Right lobe of liver (tissue), 6 donors: Measurements from ENCODE around the gene GABRA4. TPM values are rescaled to one million over a fixed set of nuclear protein-coding genes. Genes with fewer than 3 reads are reported as not detected.

Experiments used
- ATAC-seq, 4 donors: fragments of 200-7000 bp; cut with Tn5 transposase; one replicate each; pipeline ENCODE4 v1.9.1; 2020; ENCODE audit warnings: mild to moderate bottlenecking in 4 of 4, moderate library complexity in 4 of 4
- DNase-seq, 3 donors: peaks; one replicate each; pipeline ENCODE4 v3.0.0-alpha.2; 2020
- H3K27ac ChIP-seq, 3 donors: fragments of 200-600 bp; one replicate each; pipeline ENCODE4 v1.8.0; 2022
- H3K27me3 ChIP-seq, 2 donors: fragments of 200-600 bp; one replicate each; pipeline ENCODE4 v1.8.0; 2022
- H3K36me3 ChIP-seq, 4 donors: fragments of 200-600 bp; sonication (generic) in 1 of 4; one replicate each; pipeline versions ENCODE4 v1.5.1 to v1.8.0; 2017 to 2022; ENCODE audit warnings: control low read depth in 1 of 4
- H3K4me1 ChIP-seq, 4 donors: fragments of 200-600 bp; sonication (generic) in 1 of 4; one replicate each; pipeline versions ENCODE4 v1.5.1 to v1.8.0; 2017 to 2022; ENCODE audit warnings: control low read depth in 1 of 4
- H3K4me3 ChIP-seq, 3 donors: fragments of 200-600 bp; one replicate each; pipeline ENCODE4 v1.8.0; 2022
- H3K9me3 ChIP-seq, 4 donors: fragments of 200-600 bp; sonication (generic) in 1 of 4; one replicate each; pipeline versions ENCODE4 v1.5.1 to v1.8.0; 2017 to 2022; ENCODE audit warnings: control low read depth in 1 of 4
- CTCF ChIP-seq, 4 donors: fragments of 200-600 bp in 3 of 4; fragments of 450-650 bp in 1 of 4; IDR thresholded peaks; one replicate each; pipeline versions ENCODE4 v1.5.1 to v1.8.0; 2016 to 2022; ENCODE audit warnings: antibody characterized with exemption in 4 of 4, mild to moderate bottlenecking in 2 of 4
- POLR2A ChIP-seq: fragments of 450-650 bp; IDR thresholded peaks from one replicate; pipeline ENCODE4 v1.6.1; 2017; ENCODE audit warnings: antibody characterized with exemption, mild to moderate bottlenecking
- WGBS: methylation state at CpG from one replicate; pipeline ENCODE4 v1.1.6; 2018; ENCODE audit warnings: low coverage, low lambda C conversion rate; ENCODE audit not compliant: insufficient coverage; ENCODE audit errors: missing lambda C conversion rate; 5-methylcytosine and 5-hydroxymethylcytosine counted together
- intact Hi-C, 2 donors: fragments of 100-400 bp; cut with DNase I; formaldehyde crosslinking; loops; one replicate each; pipeline versions ENCODE4 v1.11.2 to v1.14.1; 2022
- total RNA-seq, 6 experiments: library from RNA; depleted of rRNA in 2 of 6; stranded (reverse); fragments of >200 nt in 2 of 6; fragmentation: NEBNext Ultra II Directional in 3 of 6; extraction: Animal tissue kit (Norgen Biotek cat#: 25700) in 3 of 6; gene quantifications; one replicate each; pipeline versions ENCODE4 v1.1.0 to v1.2.4, GENCODE V29; 2016 to 2023
- donor health status: DM: no; HTN: yes; CAD: no.
- donor health status: DM: no; HTN: no; CAD: no.
- donor health status: DM: no; HTN: no; CAD: no.
- donor health status: DM: no; HTN: yes; CAD: no.
- donor health status: DM: no; HTN: yes; CAD: no.

Gene GABRA4
- total RNA-seq, 6 experiments from 2014 or later, result 0.12 TPM; not detected in 5

GRCh38 chr4:46924789-46925529 lies 68.4 kb downstream of the GABRA4 start:
- no peaks in the 10 kb centered on the region for H3K36me3 ChIP-seq
- no peak for ATAC-seq
- H3K9me3 ChIP-seq, result no peaks in the 10 kb centered on the region
- no peaks in the 10 kb centered on the region for H3K27me3 ChIP-seq
- no peak overlapping the region for H3K4me3 ChIP-seq
- no peak overlapping the region for H3K27ac ChIP-seq
- intact Hi-C loops, result no loop called here
- no peak for DNase-seq
- no peak for TF ChIP-seq CTCF (IDR thresholded peaks at IDR 0.05)
- no peak for TF ChIP-seq POLR2A
- H3K4me1 ChIP-seq, result no peaks in the 10 kb centered on the region

- Histone ChIP-seq H3K36me3 (no peaks in the 10 kb centered on the region), H3K27ac (no peak overlapping the region), H3K4me1 (no peaks in the 10 kb centered on the region), H3K4me3 (no peak overlapping the region), H3K9me3 (no peaks in the 10 kb centered on the region), H3K27me3 (no peaks in the 10 kb centered on the region)
- TF ChIP-seq POLR2A (no peak), CTCF (IDR thresholded peaks at IDR 0.05) (no peak)
- intact Hi-C loops, result no loop called here
- DNase-seq (no peak), ATAC-seq (no peak)
- WGBS, result 36% methylated on average over 3 of the region's 3 CpGs
Observed at GRCh38 chr4:46922205-46922604, 71.2 kb downstream of the GABRA4 start.

- DNase-seq (no peak), ATAC-seq (no peak)
- H3K27me3 ChIP-seq, result no peaks in the 10 kb centered on the region
- intact Hi-C loops, result no loop called here
- H3K4me1 ChIP-seq, result no peaks in the 10 kb centered on the region
- 73% methylated on average over 9 of the region's 12 CpGs for WGBS
- H3K9me3 ChIP-seq, result no peaks in the 10 kb centered on the region
- H3K36me3 ChIP-seq, result no peaks in the 10 kb centered on the region
- TF ChIP-seq POLR2A, result no peak
- TF ChIP-seq CTCF (IDR thresholded peaks at IDR 0.05), result no peak
- H3K27ac ChIP-seq, result no peak within 1 kb of the TSS
- no peak within 1 kb of the TSS for H3K4me3 ChIP-seq
Observed at GRCh38 chr4:46909078-46909477, 84.3 kb downstream of the GABRA4 start, which contains the start of gene COX7B2. Gene COX7B2 (minus strand): TSS chr4:46909245. CDS start chr4:46735192, 174,053 bp downstream.

GRCh38 chr4:46908148-46908547 lies 85.2 kb downstream of the GABRA4 start:
- H3K9me3 ChIP-seq, result no peaks in the 10 kb centered on the region
- no peak overlapping the region for H3K27ac ChIP-seq
- intact Hi-C loops, result no loop called here
- DNase-seq, result no peak
- 67% methylated on average over 4 of the region's 4 CpGs for WGBS
- no peak overlapping the region for H3K4me3 ChIP-seq
- TF ChIP-seq POLR2A, result no peak
- no peak for TF ChIP-seq CTCF (IDR thresholded peaks at IDR 0.05)
- no peaks in the 10 kb centered on the region for H3K4me1 ChIP-seq
- ATAC-seq, result no peak
- no peaks in the 10 kb centered on the region for H3K36me3 ChIP-seq
- H3K27me3 ChIP-seq, result no peaks in the 10 kb centered on the region
